ENCODE measurements around the gene MACROD2.

DNA sequence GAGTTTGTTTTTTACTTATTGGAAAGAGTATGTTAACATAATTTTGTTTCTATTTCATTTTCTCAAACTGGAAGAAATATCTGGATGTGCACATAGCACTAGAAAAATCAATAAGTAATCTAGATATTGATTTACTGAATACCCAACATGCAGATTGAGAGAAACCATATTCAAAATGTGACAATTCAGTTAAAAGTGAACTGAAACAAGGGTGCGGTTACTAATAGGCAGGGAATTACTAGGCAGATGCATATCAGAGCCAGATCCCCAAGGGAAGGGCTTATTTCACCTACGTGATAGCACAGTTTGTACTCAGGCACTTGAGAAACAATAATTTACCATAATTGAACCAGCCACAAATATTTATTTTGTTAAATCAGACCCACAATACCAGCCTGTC is 835.1 kb downstream of the MACROD2 start:
- TF ChIP-seq CTCF (IDR thresholded peaks at IDR 0.05) (no peak), POLR2AphosphoS5 (IDR thresholded peaks at IDR 0.05) (no peak), POLR2A (IDR thresholded peaks at IDR 0.05) (no peak)
